ENCODE data around the gene YPEL1.

DNA sequence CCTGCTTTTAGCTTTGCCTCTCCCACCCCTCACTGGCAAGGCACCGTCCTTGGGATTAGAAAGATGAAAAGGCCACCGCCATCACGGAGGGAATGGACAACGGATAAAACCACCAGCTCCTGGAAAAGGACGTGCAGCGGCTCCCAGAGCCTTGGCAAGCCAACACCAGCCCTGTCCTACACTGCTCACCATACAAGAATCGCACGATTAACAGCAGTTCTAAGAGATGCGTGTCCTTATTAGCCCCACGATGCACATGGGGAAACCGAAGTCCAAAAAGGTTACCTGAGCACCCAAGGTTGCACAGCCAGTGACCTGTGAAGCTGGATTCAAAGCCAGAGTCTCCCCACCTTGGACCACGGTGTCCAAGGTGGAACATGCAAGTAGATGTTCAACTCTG is 7.3 kb downstream of the YPEL1 start:
- TF ChIP-seq MAX (IDR thresholded peaks at IDR 0.05) (no peak), GABPA (IDR thresholded peaks at IDR 0.05; ENCODE audit: borderline replicate concordance, insufficient read depth, low read length) (no peak), POLR2AphosphoS5 (IDR thresholded peaks at IDR 0.05; ENCODE audit: low read depth, low read length) (no peak), EZH2 (IDR thresholded peaks at IDR 0.05; ENCODE audit: low read depth, low read length, severe bottlenecking) (no peak), CHD1 (IDR thresholded peaks at IDR 0.05; ENCODE audit: low read depth, low read length) (no peak), TCF12 (IDR thresholded peaks at IDR 0.05; ENCODE audit: low read depth, low read length) (no peak), YY1 (IDR thresholded peaks at IDR 0.05; ENCODE audit: low read depth, low read length) (no peak), EP300 (IDR thresholded peaks at IDR 0.05; ENCODE audit: borderline replicate concordance in 1 of 2, low read depth in 2 of 2, low read length in 2 of 2) (no peak)
- TF ChIP-seq, protein P1, sequence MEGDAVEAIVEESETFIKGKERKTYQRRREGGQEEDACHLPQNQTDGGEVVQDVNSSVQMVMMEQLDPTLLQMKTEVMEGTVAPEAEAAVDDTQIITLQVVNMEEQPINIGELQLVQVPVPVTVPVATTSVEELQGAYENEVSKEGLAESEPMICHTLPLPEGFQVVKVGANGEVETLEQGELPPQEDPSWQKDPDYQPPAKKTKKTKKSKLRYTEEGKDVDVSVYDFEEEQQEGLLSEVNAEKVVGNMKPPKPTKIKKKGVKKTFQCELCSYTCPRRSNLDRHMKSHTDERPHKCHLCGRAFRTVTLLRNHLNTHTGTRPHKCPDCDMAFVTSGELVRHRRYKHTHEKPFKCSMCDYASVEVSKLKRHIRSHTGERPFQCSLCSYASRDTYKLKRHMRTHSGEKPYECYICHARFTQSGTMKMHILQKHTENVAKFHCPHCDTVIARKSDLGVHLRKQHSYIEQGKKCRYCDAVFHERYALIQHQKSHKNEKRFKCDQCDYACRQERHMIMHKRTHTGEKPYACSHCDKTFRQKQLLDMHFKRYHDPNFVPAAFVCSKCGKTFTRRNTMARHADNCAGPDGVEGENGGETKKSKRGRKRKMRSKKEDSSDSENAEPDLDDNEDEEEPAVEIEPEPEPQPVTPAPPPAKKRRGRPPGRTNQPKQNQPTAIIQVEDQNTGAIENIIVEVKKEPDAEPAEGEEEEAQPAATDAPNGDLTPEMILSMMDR (IDR thresholded peaks at IDR 0.05; ENCODE audit: control extremely low read depth in 1 of 3, insufficient read depth in 1 of 3, low read depth in 1 of 3, low read length in 3 of 3): no peak
- TF ChIP-seq, protein P2, sequence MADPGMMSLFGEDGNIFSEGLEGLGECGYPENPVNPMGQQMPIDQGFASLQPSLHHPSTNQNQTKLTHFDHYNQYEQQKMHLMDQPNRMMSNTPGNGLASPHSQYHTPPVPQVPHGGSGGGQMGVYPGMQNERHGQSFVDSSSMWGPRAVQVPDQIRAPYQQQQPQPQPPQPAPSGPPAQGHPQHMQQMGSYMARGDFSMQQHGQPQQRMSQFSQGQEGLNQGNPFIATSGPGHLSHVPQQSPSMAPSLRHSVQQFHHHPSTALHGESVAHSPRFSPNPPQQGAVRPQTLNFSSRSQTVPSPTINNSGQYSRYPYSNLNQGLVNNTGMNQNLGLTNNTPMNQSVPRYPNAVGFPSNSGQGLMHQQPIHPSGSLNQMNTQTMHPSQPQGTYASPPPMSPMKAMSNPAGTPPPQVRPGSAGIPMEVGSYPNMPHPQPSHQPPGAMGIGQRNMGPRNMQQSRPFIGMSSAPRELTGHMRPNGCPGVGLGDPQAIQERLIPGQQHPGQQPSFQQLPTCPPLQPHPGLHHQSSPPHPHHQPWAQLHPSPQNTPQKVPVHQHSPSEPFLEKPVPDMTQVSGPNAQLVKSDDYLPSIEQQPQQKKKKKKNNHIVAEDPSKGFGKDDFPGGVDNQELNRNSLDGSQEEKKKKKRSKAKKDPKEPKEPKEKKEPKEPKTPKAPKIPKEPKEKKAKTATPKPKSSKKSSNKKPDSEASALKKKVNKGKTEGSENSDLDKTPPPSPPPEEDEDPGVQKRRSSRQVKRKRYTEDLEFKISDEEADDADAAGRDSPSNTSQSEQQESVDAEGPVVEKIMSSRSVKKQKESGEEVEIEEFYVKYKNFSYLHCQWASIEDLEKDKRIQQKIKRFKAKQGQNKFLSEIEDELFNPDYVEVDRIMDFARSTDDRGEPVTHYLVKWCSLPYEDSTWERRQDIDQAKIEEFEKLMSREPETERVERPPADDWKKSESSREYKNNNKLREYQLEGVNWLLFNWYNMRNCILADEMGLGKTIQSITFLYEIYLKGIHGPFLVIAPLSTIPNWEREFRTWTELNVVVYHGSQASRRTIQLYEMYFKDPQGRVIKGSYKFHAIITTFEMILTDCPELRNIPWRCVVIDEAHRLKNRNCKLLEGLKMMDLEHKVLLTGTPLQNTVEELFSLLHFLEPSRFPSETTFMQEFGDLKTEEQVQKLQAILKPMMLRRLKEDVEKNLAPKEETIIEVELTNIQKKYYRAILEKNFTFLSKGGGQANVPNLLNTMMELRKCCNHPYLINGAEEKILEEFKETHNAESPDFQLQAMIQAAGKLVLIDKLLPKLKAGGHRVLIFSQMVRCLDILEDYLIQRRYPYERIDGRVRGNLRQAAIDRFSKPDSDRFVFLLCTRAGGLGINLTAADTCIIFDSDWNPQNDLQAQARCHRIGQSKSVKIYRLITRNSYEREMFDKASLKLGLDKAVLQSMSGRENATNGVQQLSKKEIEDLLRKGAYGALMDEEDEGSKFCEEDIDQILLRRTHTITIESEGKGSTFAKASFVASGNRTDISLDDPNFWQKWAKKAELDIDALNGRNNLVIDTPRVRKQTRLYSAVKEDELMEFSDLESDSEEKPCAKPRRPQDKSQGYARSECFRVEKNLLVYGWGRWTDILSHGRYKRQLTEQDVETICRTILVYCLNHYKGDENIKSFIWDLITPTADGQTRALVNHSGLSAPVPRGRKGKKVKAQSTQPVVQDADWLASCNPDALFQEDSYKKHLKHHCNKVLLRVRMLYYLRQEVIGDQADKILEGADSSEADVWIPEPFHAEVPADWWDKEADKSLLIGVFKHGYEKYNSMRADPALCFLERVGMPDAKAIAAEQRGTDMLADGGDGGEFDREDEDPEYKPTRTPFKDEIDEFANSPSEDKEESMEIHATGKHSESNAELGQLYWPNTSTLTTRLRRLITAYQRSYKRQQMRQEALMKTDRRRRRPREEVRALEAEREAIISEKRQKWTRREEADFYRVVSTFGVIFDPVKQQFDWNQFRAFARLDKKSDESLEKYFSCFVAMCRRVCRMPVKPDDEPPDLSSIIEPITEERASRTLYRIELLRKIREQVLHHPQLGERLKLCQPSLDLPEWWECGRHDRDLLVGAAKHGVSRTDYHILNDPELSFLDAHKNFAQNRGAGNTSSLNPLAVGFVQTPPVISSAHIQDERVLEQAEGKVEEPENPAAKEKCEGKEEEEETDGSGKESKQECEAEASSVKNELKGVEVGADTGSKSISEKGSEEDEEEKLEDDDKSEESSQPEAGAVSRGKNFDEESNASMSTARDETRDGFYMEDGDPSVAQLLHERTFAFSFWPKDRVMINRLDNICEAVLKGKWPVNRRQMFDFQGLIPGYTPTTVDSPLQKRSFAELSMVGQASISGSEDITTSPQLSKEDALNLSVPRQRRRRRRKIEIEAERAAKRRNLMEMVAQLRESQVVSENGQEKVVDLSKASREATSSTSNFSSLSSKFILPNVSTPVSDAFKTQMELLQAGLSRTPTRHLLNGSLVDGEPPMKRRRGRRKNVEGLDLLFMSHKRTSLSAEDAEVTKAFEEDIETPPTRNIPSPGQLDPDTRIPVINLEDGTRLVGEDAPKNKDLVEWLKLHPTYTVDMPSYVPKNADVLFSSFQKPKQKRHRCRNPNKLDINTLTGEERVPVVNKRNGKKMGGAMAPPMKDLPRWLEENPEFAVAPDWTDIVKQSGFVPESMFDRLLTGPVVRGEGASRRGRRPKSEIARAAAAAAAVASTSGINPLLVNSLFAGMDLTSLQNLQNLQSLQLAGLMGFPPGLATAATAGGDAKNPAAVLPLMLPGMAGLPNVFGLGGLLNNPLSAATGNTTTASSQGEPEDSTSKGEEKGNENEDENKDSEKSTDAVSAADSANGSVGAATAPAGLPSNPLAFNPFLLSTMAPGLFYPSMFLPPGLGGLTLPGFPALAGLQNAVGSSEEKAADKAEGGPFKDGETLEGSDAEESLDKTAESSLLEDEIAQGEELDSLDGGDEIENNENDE (IDR thresholded peaks at IDR 0.05; ENCODE audit: insufficient replicate concordance, low read length): no peak

Data from H1 (cell line).